HepG2 (cell line): ENCODE measurements around the gene TRIM31. TPM values are rescaled to one million over a fixed set of nuclear protein-coding genes. Genes with fewer than 3 reads are reported as not detected.
A peak's percentile ranks its signal among the peaks of the same experiment; 100 is the strongest.

Source experiments
- ATF4 ChIP-seq, 2 experiments: fragments of 450-650 bp in 1 of 2; sonication (generic) in 1 of 2; formaldehyde crosslinking; IDR thresholded peaks; 2 replicates each; pipeline versions ENCODE4 v1.5.0 to v1.8.0; 2020 to 2022; ENCODE audit warnings: mild to moderate bottlenecking in 1 of 2, missing genetic modification reagents in 1 of 2
- ATF6 ChIP-seq: sonication (generic); formaldehyde crosslinking; conservative IDR thresholded peaks from 2 replicates; pipeline ENCODE4 v1.4.0; 2020; ENCODE audit warnings: missing genetic modification reagents
- GTF3A ChIP-seq: sonication (generic); formaldehyde crosslinking; conservative IDR thresholded peaks from 2 replicates; pipeline ENCODE4 v1.4.0; 2020; ENCODE audit warnings: mild to moderate bottlenecking, missing genetic modification reagents
- NR2C2 ChIP-seq: sonication (generic); formaldehyde crosslinking; IDR thresholded peaks from 2 replicates; pipeline ENCODE4 v1.4.0; 2020; ENCODE audit warnings: missing genetic modification reagents, mild to moderate bottlenecking, moderate library complexity, borderline replicate concordance
- PAF1 ChIP-seq: IDR thresholded peaks from 2 replicates; pipeline ENCODE4 v1.6.1; 2016; ENCODE audit warnings: missing genetic modification reagents, missing compliant biosample characterization
- PATZ1 ChIP-seq: sonication (generic); formaldehyde crosslinking; IDR thresholded peaks from 2 replicates; pipeline ENCODE4 v1.4.0; 2020; ENCODE audit warnings: missing genetic modification reagents
- RFX3 ChIP-seq: IDR thresholded peaks from 2 replicates; pipeline ENCODE4 v1.6.1; 2016; ENCODE audit warnings: missing biosample characterization, missing genetic modification reagents
- SOX5 ChIP-seq: IDR thresholded peaks from 2 replicates; pipeline ENCODE4 v1.6.1; 2016; ENCODE audit warnings: borderline replicate concordance
- TOPORS ChIP-seq: sonication (generic); formaldehyde crosslinking; IDR thresholded peaks from 2 replicates; pipeline ENCODE4 v1.8.0; 2023; ENCODE audit warnings: mild to moderate bottlenecking, missing genetic modification reagents
- ZBTB40 ChIP-seq, 2 experiments: fragments of 450-650 bp in 1 of 2; sonication (generic) in 1 of 2; formaldehyde crosslinking in 1 of 2; IDR thresholded peaks; 2 replicates each; pipeline versions ENCODE4 v1.6.1 to v1.8.0; 2016 to 2022; ENCODE audit warnings: antibody characterized with exemption in 1 of 2, mild to moderate bottlenecking in 1 of 2, missing genetic modification reagents in 1 of 2
- ZNF17 ChIP-seq: sonication (generic); formaldehyde crosslinking; IDR thresholded peaks from 2 replicates; pipeline ENCODE4 v1.5.0; 2020; ENCODE audit warnings: mild to moderate bottlenecking, missing genetic modification reagents
- polyA plus RNA-seq, 8 experiments: library from polyadenylated mRNA; depleted of rRNA in 3 of 8; stranded (reverse) in 7 of 8; unstranded in 1 of 8; fragments of >200 nt; fragmentation: Illumina TruSeq in 4 of 8; extraction: Trizol in 4 of 8; gene quantifications; 2 replicates each; pipeline versions ENCODE4 v1.2.1 to v1.2.3, GENCODE V29; 2011 to 2016; ENCODE audit warnings: low read depth in 4 of 8, missing spikeins in 1 of 8, mixed read lengths in 1 of 8; ENCODE audit not compliant: insufficient read depth in 1 of 8
- total RNA-seq, 5 experiments: library from RNA; depleted of rRNA; stranded (reverse); fragments of >200 nt; fragmentation: Illumina TruSeq; extraction: Trizol; gene quantifications; 2 replicates each; pipeline ENCODE4 v1.2.3, GENCODE V29; 2016; ENCODE audit warnings: low read depth in 1 of 5

The TRIM31 gene
- total and polyA plus RNA-seq, 2 of the 13 experiments (the other 11 are each of a cell fraction or from before 2014, with no cell fraction given) = 0.13 to 0.51 TPM

GRCh38 chr6:30130887-30131862, 18.3 kb upstream of the TRIM31 start (continued):
- TF ChIP-seq ATF6 (CRISPR knock-in tag) (no peak), GTF3A (CRISPR knock-in tag) (no peak), RFX3 (CRISPR knock-in tag) (no peak), PAF1 (CRISPR knock-in tag) (no peak), PATZ1 (no peak), ATF4 (CRISPR knock-in tag; IDR thresholded peaks at IDR 0.05) (peak in 1 of 2 experiments; percentile 49; a peak in 2 of 4 replicates), NR2C2 (CRISPR knock-in tag) (no peak), TOPORS (CRISPR knock-in tag) (no peak), ZBTB40 (IDR thresholded peaks at IDR 0.05) (no peak), ZBTB40 (CRISPR knock-in tag; IDR thresholded peaks at IDR 0.05) (no peak), ZNF17 (CRISPR knock-in tag) (peak; percentile 97), SOX5 (peak; percentile 55; the same call in 1 of the 2 replicates)
